MM.1S (cell line): Measurements from ENCODE around the gene PRSS8.

ENCODE experiments used
- DNase-seq: peaks from one replicate; pipeline ENCODE4 v3.0.0-alpha.2; 2015
- H2AFZ ChIP-seq: fragments of 300-600 bp; sonication (generic); 2 replicates; pipeline ENCODE4 v1.6.0; 2016; ENCODE audit warnings: antibody characterized with exemption, low read length
- H3F3A ChIP-seq: fragments of 300-600 bp; sonication (generic); 2 replicates; pipeline ENCODE4 v1.6.1; 2016; ENCODE audit warnings: mild to moderate bottlenecking, antibody characterized with exemption, low read length, moderate library complexity, mixed read lengths; ENCODE audit not compliant: insufficient read depth
- H3K27ac ChIP-seq: fragments of 300-600 bp; sonication (generic); 2 replicates; pipeline ENCODE4 v1.5.1; 2016; ENCODE audit warnings: mild to moderate bottlenecking, low read length
- H3K27me3 ChIP-seq: fragments of 300-600 bp; sonication (generic); replicated peaks from 2 replicates; pipeline ENCODE4 v1.6.0; 2016; ENCODE audit warnings: low read length; ENCODE audit not compliant: insufficient read depth
- H3K36me3 ChIP-seq: fragments of 300-600 bp; sonication (generic); replicated peaks from 2 replicates; pipeline ENCODE4 v1.6.1; 2016; ENCODE audit warnings: mild to moderate bottlenecking, low read length, mixed read lengths; ENCODE audit not compliant: insufficient read depth
- H3K4me1 ChIP-seq: fragments of 300-600 bp; sonication (generic); 2 replicates; pipeline ENCODE4 v1.6.1; 2016; ENCODE audit warnings: low read length, mixed read lengths
- H3K4me2 ChIP-seq: fragments of 300-600 bp; sonication (generic); 2 replicates; pipeline ENCODE4 v1.6.0; 2016; ENCODE audit warnings: low read depth, low read length
- H3K4me3 ChIP-seq: fragments of 300-600 bp; sonication (generic); 2 replicates; pipeline ENCODE4 v1.5.1; 2016; ENCODE audit warnings: low read length, mixed read lengths
- H3K79me2 ChIP-seq: fragments of 300-600 bp; sonication (generic); 2 replicates; pipeline ENCODE4 v1.6.1; 2016; ENCODE audit warnings: mixed run types, low read length, mixed read lengths
- H3K9ac ChIP-seq: fragments of 300-600 bp; sonication (generic); 2 replicates; pipeline ENCODE4 v1.6.1; 2016; ENCODE audit warnings: low read length, mixed read lengths
- H3K9me2 ChIP-seq: fragments of 300-600 bp; sonication (generic); replicated peaks from 2 replicates; pipeline ENCODE4 v1.6.1; 2016; ENCODE audit warnings: mild to moderate bottlenecking, low read length, mixed read lengths; ENCODE audit not compliant: insufficient read depth
- H3K9me3 ChIP-seq: fragments of 300-600 bp; sonication (generic); replicated peaks from 2 replicates; pipeline ENCODE4 v1.6.1; 2016; ENCODE audit warnings: mild to moderate bottlenecking, low read length, mixed read lengths; ENCODE audit not compliant: insufficient read depth
- H4K20me1 ChIP-seq: fragments of 300-600 bp; sonication (generic); 2 replicates; pipeline ENCODE4 v1.6.1; 2016; ENCODE audit warnings: mild to moderate bottlenecking, low read length, moderate library complexity, mixed read lengths; ENCODE audit not compliant: insufficient read depth
- EZH2 ChIP-seq: fragments of 300-600 bp; sonication (generic); optimal IDR thresholded peaks from 2 replicates; pipeline ENCODE3; 2017; ENCODE audit warnings: low read depth, mild to moderate bottlenecking, antibody characterized with exemption, low read length, mixed read lengths
- EZH2phosphoT487 ChIP-seq: fragments of 300-600 bp; sonication (generic); IDR thresholded peaks from 2 replicates; pipeline ENCODE4 v1.6.1; 2018; ENCODE audit warnings: antibody characterized with exemption, low read length
- TF ChIP-seq, protein P1 (sequence below): fragments of 300-600 bp; sonication (generic); IDR thresholded peaks from 2 replicates; pipeline ENCODE4 v1.5.1; 2016; ENCODE audit warnings: antibody characterized with exemption, low read length, mixed read lengths

The PRSS8 gene

GRCh38 chr16:31111881-31112466 is 23.6 kb downstream of the PRSS8 start:
- H3K27ac ChIP-seq, result no peak overlapping the region
- peaks cover 12% of the 10 kb centered on the region for H3F3A ChIP-seq
- no peak overlapping the region for H3K4me2 ChIP-seq
- no peaks in the 10 kb centered on the region for H4K20me1 ChIP-seq
- H3K36me3 ChIP-seq, result no peaks in the 10 kb centered on the region
- no peak for DNase-seq
- H3K4me1 ChIP-seq, result 0 out of 2 replicates have a peak, but pooled peaks cover 5% of the 10 kb centered on the region
- H3K9ac ChIP-seq, result no peak overlapping the region
- no peaks in the 10 kb centered on the region for H3K9me3 ChIP-seq
- no peak for TF ChIP-seq EZH2phosphoT487
- H3K9me2 ChIP-seq, result no peaks in the 10 kb centered on the region
- H3K4me3 ChIP-seq, result no peak overlapping the region
- H3K79me2 ChIP-seq, result peaks cover 22% of the 10 kb centered on the region
- no peaks in the 10 kb centered on the region for H3K27me3 ChIP-seq
- H2AFZ ChIP-seq, result no peak overlapping the region

- Histone ChIP-seq H3K9ac (no peak overlapping the region), H3K4me1 (0 out of 2 replicates have a peak, but pooled peaks cover 11% of the 10 kb centered on the region), H3K4me2 (no peak overlapping the region), H3K27me3 (no peaks in the 10 kb centered on the region), H3K9me3 (no peaks in the 10 kb centered on the region), H3K27ac (no peak overlapping the region), H2AFZ (no peak overlapping the region), H4K20me1 (no peaks in the 10 kb centered on the region), H3K9me2 (no peaks in the 10 kb centered on the region), H3K79me2 (peaks cover 19% of the 10 kb centered on the region), H3K36me3 (no peaks in the 10 kb centered on the region), H3K4me3 (no peak overlapping the region), H3F3A (peaks cover 17% of the 10 kb centered on the region)
- no peak for DNase-seq
- TF ChIP-seq EZH2phosphoT487 (no peak), EZH2 (no peak)
- TF ChIP-seq, protein P1, sequence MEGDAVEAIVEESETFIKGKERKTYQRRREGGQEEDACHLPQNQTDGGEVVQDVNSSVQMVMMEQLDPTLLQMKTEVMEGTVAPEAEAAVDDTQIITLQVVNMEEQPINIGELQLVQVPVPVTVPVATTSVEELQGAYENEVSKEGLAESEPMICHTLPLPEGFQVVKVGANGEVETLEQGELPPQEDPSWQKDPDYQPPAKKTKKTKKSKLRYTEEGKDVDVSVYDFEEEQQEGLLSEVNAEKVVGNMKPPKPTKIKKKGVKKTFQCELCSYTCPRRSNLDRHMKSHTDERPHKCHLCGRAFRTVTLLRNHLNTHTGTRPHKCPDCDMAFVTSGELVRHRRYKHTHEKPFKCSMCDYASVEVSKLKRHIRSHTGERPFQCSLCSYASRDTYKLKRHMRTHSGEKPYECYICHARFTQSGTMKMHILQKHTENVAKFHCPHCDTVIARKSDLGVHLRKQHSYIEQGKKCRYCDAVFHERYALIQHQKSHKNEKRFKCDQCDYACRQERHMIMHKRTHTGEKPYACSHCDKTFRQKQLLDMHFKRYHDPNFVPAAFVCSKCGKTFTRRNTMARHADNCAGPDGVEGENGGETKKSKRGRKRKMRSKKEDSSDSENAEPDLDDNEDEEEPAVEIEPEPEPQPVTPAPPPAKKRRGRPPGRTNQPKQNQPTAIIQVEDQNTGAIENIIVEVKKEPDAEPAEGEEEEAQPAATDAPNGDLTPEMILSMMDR, result no peak
These were observed 25.2 kb downstream of the PRSS8 start for GRCh38 chr16:31110106-31111034.

GRCh38 chr16:31109622-31110021 is 25.9 kb downstream of the PRSS8 start:
- Histone ChIP-seq H4K20me1 (no peaks in the 10 kb centered on the region), H3K79me2 (peaks cover 19% of the 10 kb centered on the region), H3F3A (peaks cover 17% of the 10 kb centered on the region), H3K27ac (no peak overlapping the region), H3K9ac (no peak overlapping the region), H2AFZ (no peak overlapping the region), H3K36me3 (no peaks in the 10 kb centered on the region), H3K4me1 (0 out of 2 replicates have a peak, but pooled peaks cover 11% of the 10 kb centered on the region), H3K9me3 (no peaks in the 10 kb centered on the region), H3K4me3 (no peak overlapping the region), H3K4me2 (no peak overlapping the region), H3K9me2 (no peaks in the 10 kb centered on the region), H3K27me3 (no peaks in the 10 kb centered on the region)
- DNase-seq, result no peak
- TF ChIP-seq EZH2 (no peak), EZH2phosphoT487 (no peak)
- TF ChIP-seq, protein P1, result no peak
